Heart left ventricle (tissue), 16 donors: ENCODE results near the gene NDFIP2. TPM values are rescaled to one million over a fixed set of nuclear protein-coding genes. Genes with fewer than 3 reads are reported as not detected.
"Not testable (repeated sequence)": the region's sequence is repeated elsewhere in the genome, so short reads cannot be mapped to it uniquely, and the experiment has no call there.

Experiments used
- ATAC-seq, 4 donors: fragments of 200-7000 bp; cut with Tn5 transposase; one replicate each; pipeline ENCODE4 v1.9.1; 2020 to 2022; ENCODE audit warnings: moderate library complexity in 4 of 4, mild to moderate bottlenecking in 3 of 4, moderate number of reproducible peaks in 1 of 4
- DNase-seq, 5 donors: peaks; one replicate each; pipeline ENCODE4 v3.0.0-alpha.2; 2020
- H3K27ac ChIP-seq, 12 donors: fragments of 200-600 bp; sonication (generic) in 4 of 12; one replicate each; pipeline versions ENCODE4 v1.5.0 to v1.8.0; 2016 to 2022; ENCODE audit warnings: mild to moderate bottlenecking in 2 of 12
- H3K27me3 ChIP-seq, 9 donors: fragments of 200-600 bp; sonication (generic) in 2 of 9; one replicate each; pipeline versions ENCODE4 v1.5.1 to v1.8.0; 2016 to 2022; ENCODE audit warnings: mild to moderate bottlenecking in 3 of 9
- H3K36me3 ChIP-seq, 9 donors: fragments of 200-600 bp; sonication (generic) in 2 of 9; one replicate each; pipeline versions ENCODE4 v1.5.0 to v1.8.0; 2018 to 2022; ENCODE audit warnings: mild to moderate bottlenecking in 2 of 9
- H3K4me1 ChIP-seq, 12 donors: fragments of 200-600 bp; sonication (generic) in 4 of 12; one replicate each; pipeline versions ENCODE4 v1.5.0 to v1.8.0; 2016 to 2022; ENCODE audit warnings: mild to moderate bottlenecking in 3 of 12
- H3K4me3 ChIP-seq, 12 donors: fragments of 200-600 bp; sonication (generic) in 4 of 12; one replicate each; pipeline versions ENCODE4 v1.5.0 to v1.8.0; 2017 to 2022; ENCODE audit warnings: mild to moderate bottlenecking in 9 of 12, moderate library complexity in 4 of 12
- H3K9me3 ChIP-seq, 12 donors: fragments of 200-600 bp; sonication (generic) in 4 of 12; one replicate each; pipeline versions ENCODE4 v1.5.0 to v1.8.0; 2016 to 2022; ENCODE audit warnings: mild to moderate bottlenecking in 1 of 12
- CTCF ChIP-seq, 12 donors: fragments of 200-600 bp; sonication (generic) in 4 of 12; IDR thresholded peaks; one replicate each; pipeline versions ENCODE4 v1.5.0 to v1.8.0; 2018 to 2022; ENCODE audit warnings: antibody characterized with exemption in 12 of 12, mild to moderate bottlenecking in 5 of 12
- POLR2A ChIP-seq, 2 donors: fragments of 450-650 bp; IDR thresholded peaks; one replicate each; pipeline ENCODE4 v1.6.1; 2017; ENCODE audit warnings: antibody characterized with exemption in 2 of 2, mild to moderate bottlenecking in 2 of 2, moderate library complexity in 2 of 2
- WGBS, 4 donors: extraction: QIAGEN DNeasy Blood & Tissue Kit in 2 of 4; methylation state at CpG; one replicate each; pipeline versions ENCODE4 v1.1.5 to v1.1.7; 2013 to 2018; 5-methylcytosine and 5-hydroxymethylcytosine counted together
- intact Hi-C, 10 donors: fragments of 100-400 bp; cut with DNase I; formaldehyde crosslinking; loops; one replicate each; pipeline versions ENCODE4 v1.11.1 to v1.14.2; 2022
- polyA plus RNA-seq, 2 donors: library from polyadenylated mRNA; stranded (reverse); fragments of 200-250 nt; gene quantifications; one replicate each; pipeline ENCODE4 v1.2.3, GENCODE V29; 2013
- total RNA-seq, 9 donors: library from RNA; depleted of rRNA in 2 of 9; stranded (reverse); fragments of >200 nt in 2 of 9; fragmentation: NEBNext Ultra II Directional in 3 of 9; extraction: Animal tissue kit (Norgen Biotek cat#: 25700) in 3 of 9; gene quantifications; one replicate each; pipeline versions ENCODE4 v1.1.0 to v1.2.4, GENCODE V29; 2016 to 2023
- donor health status: ischemic (EF 13 %, LVEDD 7.1; RV severe dilation, severe dysfunction).
- donor health status: healthy with polysubstance abuse.
- donor health status: DM: no; HTN: yes; CAD: no.
- donor health status: DM: no; HTN: no; CAD: no.
- donor health status: ischemic (EF 25% LVEDD 6.9; RV normal size, moderate dysfunction).
- donor health status: ischemic (EF 25% LVEDD 5.7; RV mildly dilated, moderate dysfunction).
- donor health status: healthy.
- donor health status: DM: yes; HTN: yes; CAD: no.
- donor health status: ischemic (EF 35%, LVEDD 5.7; RV mildly dilated, moderate dysfunction).
- donor health status: nonischemic (EF 11% LVEDD 7.7; RV severe dilation, severe dysfunction).
- donor health status: DM: yes; HTN: yes; CAD: no.
- donor health status: PGD.
- donor health status: ischemic (EF 29% LVEDD 5.4; RV normal size, mild dysfunction).
- donor health status: nonischemic (EF 23%, LVEDD 6.1; RV moderate dilation, normal function).

Gene NDFIP2
- total and polyA plus RNA-seq, 11 donors, result 14.2 to 42.6 (median 32.1) TPM

- WGBS, 4 donors, result 45 to 82% (median 66%) methylated on average over 1 of the region's 1 CpG
- DNase-seq (no peak), ATAC-seq (no peak)
- Histone ChIP-seq H3K27me3 (no peaks in the 10 kb centered on the region), H3K27ac (no peak overlapping the region), H3K4me3 (no peak overlapping the region), H3K36me3 (no peaks in the 10 kb centered on the region), H3K4me1 (no peaks in the 10 kb centered on the region), H3K9me3 (peaks cover 0 to 6% (median 0%) of the 10 kb centered on the region in 12 donors)
- TF ChIP-seq POLR2A (IDR thresholded peaks at IDR 0.05), result no peak
- TF ChIP-seq CTCF (IDR thresholded peaks at IDR 0.05), result no peak
- intact Hi-C loops, result no loop called here
Observed at GRCh38 chr13:79571147-79571546, 90.2 kb downstream of the NDFIP2 start.

- H3K27ac ChIP-seq, intact Hi-C loops, ATAC-seq, H3K4me1 ChIP-seq, H3K4me3 ChIP-seq, H3K36me3 ChIP-seq, H3K27me3 ChIP-seq, DNase-seq: not testable (repeated sequence)
- peaks cover 0 to 20% (median 2%) of the 10 kb centered on the region in 12 donors for H3K9me3 ChIP-seq
Observed at GRCh38 chr13:79573892-79574291, 92.9 kb downstream of the NDFIP2 start.

GRCh38 chr13:79581870-79582315, 100.9 kb downstream of the NDFIP2 start:
- 67 to 77% (median 73%) methylated on average over 4 of the region's 4 CpGs; no CpG with 5 or more reads in 1 of the 4 donors for WGBS, 4 donors
- Histone ChIP-seq H3K4me3 (no peak overlapping the region), H3K9me3 (peaks cover 0 to 36% (median 10%) of the 10 kb centered on the region in 12 donors), H3K27ac (no peak overlapping the region), H3K27me3 (no peaks in the 10 kb centered on the region), H3K36me3 (no peaks in the 10 kb centered on the region), H3K4me1 (no peaks in the 10 kb centered on the region)
- no peak for TF ChIP-seq CTCF (IDR thresholded peaks at IDR 0.05)
- no peak for TF ChIP-seq POLR2A (IDR thresholded peaks at IDR 0.05)
- intact Hi-C loops, result no loop called here
- DNase-seq (peak; percentile 18 to 71 (median 55)), ATAC-seq (peak in 3 of 4 donors; percentile 70 to 84 (median 80))

- H3K4me3 ChIP-seq, result no peak overlapping the region
- H3K27ac ChIP-seq, result no peak overlapping the region
- WGBS, 4 donors, result 72 to 84% (median 77%) methylated on average over 1 of the region's 1 CpG
Observed at GRCh38 chr13:79582896-79583295, 101.9 kb downstream of the NDFIP2 start.

More at GRCh38 chr13:79582896-79583295, 101.9 kb downstream of the NDFIP2 start:
- intact Hi-C loops, result no loop called here
- Histone ChIP-seq H3K4me1 (no peaks in the 10 kb centered on the region), H3K9me3 (peaks cover 0 to 27% (median 8%) of the 10 kb centered on the region in 12 donors), H3K27me3 (no peaks in the 10 kb centered on the region), H3K36me3 (no peaks in the 10 kb centered on the region)
- no peak for ATAC-seq
- DNase-seq, result no peak
- no peak for TF ChIP-seq CTCF (IDR thresholded peaks at IDR 0.05)
